Head of caudate nucleus (tissue), 42 donors: ENCODE measurements around the gene MED27.

Experiments used
- DNase-seq, 42 donors: peaks; one replicate each; pipeline versions ENCODE4 v3.0.0 to v3.0.0-alpha.2; 2020 to 2021; ENCODE audit warnings: mixed read lengths in 7 of 42
- intact Hi-C: fragments of 100-400 bp; cut with DNase I; formaldehyde crosslinking; loops from one replicate; pipeline ENCODE4 v1.15.0; 2022

The MED27 gene

DNA sequence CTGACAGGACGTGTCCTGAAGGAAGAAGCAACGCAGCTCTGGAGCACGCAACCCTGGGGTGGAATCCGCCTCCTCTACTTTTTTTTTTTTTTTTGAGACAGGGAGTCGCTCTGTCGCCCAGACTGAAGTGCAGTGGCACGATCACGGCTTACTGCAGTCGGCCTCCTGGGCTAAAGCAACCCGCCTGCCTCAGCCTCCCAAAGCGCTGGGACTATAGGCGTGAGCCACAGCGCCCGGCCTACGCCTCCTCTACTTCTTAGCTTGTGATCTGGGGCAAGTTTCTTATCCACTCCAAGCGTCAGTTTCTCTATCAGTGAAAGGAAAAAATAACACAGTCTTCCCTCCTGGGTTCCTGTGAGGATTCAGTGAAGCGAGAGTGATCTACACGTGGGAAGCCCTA is 243.6 kb downstream of the MED27 start:
- no peak for DNase-seq
- intact Hi-C loops: no loop called here

DNA sequence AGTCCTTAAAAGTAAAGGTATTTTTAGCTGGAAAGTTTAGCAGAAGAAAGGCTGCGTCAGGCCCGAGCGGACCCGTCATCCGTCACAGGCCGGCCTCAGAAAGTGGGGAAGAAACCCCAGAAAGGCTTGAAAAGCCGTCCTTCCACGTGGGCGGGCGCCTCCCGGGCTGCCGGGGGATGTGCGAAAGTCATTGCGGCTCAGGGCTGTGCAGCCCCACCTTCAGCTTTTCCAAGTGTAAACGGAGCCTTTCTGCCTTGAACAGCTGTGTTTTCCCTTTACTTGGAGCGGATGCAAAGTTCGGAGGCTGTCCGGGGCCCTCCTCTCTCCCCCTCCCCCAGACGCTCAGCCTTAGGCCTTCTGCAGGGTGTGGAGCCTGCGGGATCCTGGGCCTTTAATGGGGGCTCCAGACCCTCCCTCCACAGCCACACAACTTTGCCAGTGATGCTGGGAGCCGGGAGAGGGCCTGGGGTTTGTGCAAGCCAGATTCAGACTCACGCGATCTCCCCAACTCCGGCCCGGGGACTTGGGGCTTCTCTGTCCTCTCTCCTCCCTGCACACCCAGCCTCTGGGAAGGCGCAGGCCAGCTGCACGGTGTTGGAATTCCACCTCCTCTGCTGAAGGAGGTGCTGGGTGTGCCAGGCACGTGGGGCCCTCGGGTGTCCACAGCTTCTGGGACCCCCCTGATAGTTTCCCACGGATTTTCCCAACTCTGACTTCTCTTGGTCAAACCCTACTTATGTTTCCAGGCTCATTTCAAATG is 244.3 kb downstream of the MED27 start:
- peak in 1 of 42 donors; percentile 20 for DNase-seq
- intact Hi-C loops: no loop called here

DNA sequence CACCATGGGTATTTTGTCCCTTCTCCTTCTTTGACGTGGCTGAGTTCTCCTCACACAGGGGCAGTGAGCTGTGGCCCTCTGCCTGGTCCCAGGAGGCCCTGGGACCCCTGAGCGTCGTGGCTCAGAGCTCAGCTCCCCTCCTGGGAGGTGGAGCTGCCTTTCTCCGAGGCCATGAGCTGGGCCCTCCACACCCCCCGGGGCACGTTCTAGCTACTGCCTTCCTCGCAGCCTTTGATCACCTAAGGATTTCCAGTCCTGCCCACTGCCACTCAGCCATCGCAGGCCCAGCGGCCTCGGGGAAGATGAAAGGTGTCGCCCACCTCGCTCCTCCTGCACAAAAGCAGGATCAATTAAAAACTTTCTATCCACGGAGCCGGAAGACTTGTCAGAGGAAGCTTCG is 244.9 kb downstream of the MED27 start:
- no peak for DNase-seq

DNA sequence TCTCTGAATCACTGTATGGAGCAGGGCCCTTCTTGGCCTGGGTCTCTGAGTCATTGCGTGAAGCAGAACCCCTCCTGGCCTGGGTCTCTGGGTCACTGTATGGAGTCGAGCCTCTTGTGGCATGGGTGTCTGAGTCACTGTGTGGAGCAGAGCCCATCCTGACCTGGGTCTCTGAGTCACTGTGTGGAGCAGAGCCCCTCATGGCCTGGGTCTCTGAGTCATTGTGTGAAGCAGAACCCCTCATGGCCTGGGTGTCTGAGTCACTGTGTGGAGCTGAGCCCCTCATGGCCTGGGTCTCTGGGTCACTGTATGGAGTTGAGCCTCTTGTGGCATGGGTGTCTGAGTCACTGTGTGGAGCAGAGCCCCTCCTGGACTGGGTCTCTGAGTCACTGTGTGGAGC is 245.8 kb downstream of the MED27 start:
- DNase-seq: no peak
- intact Hi-C loops: no loop called here

More for the DNA sequence above, 244.9 kb downstream of the MED27 start:
- intact Hi-C loops: no loop called here

DNA sequence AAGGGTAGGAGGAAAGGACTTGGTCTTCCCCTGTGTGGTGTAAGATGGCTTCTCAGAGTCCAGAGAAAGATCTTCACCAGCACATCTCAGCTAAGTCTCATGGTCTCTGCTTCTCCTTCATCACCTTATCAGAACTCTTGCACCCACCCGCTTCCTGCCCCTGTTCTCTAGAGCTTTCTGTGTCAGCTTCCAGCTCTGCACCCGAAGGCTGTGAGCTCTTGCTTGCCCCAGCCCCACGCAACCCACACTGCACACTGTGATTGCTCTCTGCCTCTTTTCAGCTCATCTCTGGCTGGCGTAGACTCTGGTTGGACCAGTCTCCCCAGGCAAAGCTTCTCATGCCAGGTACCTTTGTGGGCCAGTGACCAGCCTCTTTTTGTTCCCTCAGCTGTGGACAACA is 246.6 kb downstream of the MED27 start:
- intact Hi-C loops: no loop called here
- peak in 2 of 42 donors; percentile 50 to 54 for DNase-seq

DNA sequence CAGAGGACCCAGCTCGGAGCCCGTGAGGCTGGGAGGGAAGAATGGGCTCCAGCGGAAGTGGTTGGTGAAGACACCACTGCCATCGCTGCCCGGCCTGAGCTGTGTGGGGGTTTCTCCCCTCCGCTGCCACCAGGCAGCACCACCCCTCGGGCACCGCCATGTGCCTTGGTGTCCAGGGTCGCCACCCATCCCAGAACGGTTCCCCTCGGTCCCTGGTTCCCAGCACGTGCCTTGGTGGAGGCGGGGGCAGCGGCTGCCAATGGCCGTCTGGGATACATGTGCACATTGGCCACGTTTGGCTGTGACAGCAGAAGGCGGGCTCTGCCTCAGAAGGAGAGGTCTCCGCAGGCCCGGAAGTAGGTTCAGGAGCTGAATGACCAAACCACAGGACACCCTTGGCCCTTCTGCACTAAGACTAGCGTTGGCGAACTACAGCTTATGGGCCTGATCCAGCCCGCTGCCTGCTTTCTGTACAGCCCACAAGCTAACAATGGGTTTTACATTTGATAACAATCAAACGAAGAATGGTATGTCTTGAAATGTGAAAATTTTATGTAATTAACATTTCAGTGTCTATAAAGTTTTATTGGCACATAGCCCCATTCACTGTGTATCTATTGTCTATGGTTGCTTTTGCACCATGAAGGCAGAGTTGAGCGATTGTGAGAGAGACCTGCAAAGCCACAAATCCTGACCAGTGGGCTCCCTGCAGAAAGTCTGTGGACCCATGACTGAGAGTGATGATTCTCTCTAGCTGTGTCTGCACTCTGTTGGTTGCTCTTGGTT is 248.1 kb downstream of the MED27 start:
- intact Hi-C loops: no loop called here
- no peak for DNase-seq

DNA sequence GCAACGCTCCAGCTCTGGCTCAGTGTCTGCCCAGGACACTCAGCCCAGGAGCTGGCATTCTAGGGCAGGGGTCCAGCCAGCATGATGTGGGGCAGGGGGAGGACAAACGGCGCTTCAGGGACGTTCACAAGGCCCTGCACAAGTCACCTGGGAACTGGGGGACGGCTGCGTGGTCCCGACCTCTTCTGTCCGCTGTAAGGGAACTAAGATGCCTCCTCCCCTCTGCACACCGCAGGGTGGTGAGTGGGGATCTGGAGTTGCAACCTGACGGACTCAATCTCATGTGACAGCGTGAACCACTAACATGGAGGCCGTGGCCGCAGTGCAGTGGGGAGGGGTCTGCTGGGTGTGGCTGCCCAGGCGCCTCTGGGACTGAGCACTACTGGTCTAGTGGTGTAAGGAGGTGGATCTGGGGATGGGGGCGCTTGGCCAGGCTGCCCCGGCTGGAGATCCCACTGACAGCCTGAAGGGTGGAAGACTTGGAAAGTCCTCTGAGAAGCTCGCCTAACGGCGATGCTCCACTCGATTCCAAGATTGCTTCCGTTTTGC is 251.8 kb downstream of the MED27 start:
- intact Hi-C loops: no loop called here
- no peak for DNase-seq

DNA sequence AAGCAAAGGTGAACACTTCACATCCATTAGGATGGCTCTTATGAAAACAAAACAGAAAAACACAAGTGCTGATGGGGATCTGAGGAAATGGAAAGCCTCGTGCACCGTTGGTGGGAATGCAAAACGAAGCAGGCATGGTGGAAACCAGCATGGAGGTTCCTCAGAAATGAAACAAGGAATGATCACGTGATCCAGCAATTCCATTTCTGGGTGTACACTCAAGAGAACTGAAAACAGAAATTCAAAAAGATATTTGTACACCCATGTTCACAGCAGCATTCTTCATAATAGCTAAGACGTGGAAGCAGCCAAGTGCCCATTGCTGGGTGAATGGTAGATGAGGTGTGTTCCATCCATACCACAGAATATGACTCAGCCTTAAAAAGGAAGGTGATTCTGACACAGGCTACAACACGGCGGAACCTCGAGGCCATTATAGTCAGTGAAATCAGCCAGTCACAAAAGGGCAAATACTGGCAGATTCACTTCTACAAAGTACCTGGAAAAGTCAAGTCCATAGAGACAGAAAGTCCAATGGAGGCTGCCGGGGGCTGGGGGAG is 252.6 kb downstream of the MED27 start:
- DNase-seq: no peak
- intact Hi-C loops: no loop called here

DNA sequence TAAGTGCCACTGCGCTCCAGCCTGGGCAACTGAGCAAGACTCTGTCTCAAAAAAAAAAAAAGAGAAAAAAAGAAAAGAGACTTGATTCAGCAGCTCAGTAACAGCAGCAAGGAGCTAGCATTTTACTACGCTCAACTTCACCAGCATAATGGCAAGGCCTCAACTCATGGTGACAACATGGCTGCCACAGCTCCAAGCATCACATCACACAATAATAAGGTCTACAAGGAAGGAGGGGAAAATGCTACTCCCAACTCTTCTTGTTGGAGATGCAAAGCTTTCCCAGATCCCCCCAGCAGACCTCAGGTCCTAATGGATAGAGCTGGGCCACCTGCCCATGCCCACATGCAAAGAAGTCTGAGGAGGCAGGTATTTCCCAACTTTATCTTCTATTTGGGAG is 253.6 kb downstream of the MED27 start:
- intact Hi-C loops: no loop called here
- no peak for DNase-seq

DNA sequence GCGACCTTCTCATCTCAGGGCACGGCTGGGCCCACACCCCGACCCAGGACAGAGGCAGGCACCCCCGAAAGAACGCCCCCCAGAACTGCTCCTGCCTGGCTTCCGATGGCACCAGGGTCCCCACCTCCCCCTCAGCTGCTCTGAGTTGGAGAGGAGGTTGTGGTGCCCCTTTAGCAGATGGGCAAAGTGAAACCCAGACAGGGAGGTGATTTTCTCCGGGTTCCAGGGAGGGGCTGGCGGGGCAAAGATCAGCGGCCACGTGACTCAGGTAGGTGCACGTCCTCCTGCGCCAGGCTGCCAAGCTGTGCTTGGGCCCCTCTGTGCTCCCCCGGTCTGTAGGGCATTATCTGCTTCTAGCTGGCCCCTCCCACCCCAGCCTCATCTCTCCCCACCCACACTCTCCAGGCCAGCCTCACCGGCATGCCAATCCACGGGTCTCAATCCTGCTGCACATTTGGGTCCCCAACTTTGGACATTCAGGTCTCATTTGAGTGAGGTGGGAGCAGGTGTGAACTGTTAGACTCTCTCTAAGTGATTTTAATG is 254.6 kb downstream of the MED27 start:
- no peak for DNase-seq

DNA sequence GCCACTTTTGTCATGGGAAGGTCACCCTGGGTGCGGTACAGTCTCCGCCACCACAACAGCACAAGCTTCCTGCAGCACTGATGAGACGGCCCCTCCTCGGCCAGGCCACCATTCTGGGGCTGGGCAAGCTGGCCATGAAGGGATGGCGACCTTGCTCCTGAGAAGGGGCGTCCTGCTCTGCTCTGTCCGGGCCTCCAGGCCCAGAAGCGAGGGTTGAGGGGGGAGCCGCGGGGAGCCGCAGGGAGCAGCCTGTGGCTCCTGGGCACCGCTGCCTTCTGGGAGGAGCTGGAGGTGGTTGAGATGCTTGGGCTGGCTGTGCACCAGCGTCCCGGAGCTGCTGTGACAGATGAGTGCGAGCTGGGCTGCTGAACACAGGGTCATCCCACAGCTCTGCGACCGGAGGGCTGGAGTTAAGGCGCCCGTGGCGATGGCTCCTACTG is 255.5 kb downstream of the MED27 start:
- DNase-seq: no peak
- intact Hi-C loops: no loop called here

More for the DNA sequence above, 254.6 kb downstream of the MED27 start:
- intact Hi-C loops: no loop called here

DNA sequence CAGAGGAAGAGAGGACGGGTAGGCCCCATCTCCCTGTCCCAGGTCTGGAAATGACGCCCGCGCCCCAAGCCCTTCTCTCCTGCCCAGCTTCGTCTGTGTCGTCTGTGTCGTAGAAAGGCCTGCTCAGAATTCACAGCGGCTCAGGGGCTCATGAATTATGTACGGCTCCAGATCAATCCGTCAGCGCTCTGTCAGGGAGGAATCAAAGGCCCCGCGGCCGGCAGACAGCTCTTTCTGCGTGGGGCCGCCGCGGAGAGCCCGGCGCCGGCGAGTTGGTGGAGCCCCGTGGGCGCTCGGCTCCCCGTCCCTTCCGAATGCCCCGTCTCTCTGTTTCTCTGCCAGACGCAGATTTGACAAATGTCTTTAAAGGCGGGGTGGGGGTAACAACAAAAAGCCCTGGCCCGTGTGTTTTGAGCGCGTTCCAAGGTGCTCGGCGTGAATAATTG is 255.9 kb downstream of the MED27 start:
- intact Hi-C loops: no loop called here
- no peak for DNase-seq

DNA sequence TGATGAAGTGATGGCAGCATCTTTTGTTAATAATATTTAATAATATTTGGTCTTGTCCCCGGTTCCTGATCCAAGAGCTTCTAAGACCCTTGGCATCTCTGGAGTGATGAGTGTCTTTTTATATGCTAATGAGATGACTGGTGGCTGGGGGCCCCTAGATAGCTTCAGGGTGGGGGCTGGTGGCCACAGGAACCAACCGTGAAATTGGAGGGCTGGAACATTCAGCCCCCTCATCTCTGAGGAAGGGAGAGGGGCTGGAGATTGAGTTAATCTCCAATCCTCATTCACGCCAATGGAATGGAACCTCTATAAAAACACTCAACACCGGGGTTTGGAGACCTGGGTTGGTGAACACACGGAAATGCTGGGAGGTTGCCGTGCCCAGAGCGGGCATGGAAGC is 261.6 kb downstream of the MED27 start:
- intact Hi-C loops: no loop called here
- DNase-seq: no peak

DNA sequence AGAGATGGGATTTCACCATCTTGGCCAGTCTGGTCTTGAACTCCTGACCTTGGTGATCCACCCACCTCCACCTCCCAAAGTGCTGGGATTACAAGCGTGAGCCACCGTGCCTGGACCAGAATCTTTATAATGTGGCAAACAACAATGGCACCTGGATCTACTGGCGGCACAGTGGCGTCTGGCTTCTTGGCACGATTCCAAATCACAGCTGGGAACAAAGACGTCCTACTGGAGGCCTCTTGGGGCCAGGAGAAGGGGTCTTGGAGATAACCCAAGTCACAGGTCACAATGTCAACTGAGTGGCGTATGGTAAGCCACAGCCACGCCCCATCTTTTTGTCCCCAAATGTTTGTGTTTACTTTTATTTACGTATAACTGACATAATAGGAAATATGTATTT is 262.0 kb downstream of the MED27 start:
- intact Hi-C loops: no loop called here
- DNase-seq: no peak

DNA sequence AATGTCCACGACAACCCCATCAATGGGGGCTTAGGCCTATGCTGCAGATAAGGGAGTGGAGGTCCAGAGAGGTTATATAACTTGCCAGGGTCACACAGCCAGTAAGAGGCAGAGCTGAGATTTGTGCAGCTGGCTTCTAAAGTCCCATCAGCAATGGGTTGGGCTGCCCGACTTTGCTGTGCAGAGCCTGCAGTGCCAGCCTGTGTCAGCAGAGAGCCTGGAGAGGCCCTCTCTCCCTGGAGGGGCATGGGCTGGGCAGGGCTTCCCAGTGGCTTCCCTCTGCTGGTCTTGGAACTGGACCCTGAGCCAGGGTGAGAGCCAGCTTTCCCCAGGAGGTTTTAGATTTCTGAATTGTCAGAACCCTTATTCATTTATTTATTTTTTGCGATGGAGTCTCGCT is 262.6 kb downstream of the MED27 start:
- intact Hi-C loops: no loop called here
- no peak for DNase-seq

DNA sequence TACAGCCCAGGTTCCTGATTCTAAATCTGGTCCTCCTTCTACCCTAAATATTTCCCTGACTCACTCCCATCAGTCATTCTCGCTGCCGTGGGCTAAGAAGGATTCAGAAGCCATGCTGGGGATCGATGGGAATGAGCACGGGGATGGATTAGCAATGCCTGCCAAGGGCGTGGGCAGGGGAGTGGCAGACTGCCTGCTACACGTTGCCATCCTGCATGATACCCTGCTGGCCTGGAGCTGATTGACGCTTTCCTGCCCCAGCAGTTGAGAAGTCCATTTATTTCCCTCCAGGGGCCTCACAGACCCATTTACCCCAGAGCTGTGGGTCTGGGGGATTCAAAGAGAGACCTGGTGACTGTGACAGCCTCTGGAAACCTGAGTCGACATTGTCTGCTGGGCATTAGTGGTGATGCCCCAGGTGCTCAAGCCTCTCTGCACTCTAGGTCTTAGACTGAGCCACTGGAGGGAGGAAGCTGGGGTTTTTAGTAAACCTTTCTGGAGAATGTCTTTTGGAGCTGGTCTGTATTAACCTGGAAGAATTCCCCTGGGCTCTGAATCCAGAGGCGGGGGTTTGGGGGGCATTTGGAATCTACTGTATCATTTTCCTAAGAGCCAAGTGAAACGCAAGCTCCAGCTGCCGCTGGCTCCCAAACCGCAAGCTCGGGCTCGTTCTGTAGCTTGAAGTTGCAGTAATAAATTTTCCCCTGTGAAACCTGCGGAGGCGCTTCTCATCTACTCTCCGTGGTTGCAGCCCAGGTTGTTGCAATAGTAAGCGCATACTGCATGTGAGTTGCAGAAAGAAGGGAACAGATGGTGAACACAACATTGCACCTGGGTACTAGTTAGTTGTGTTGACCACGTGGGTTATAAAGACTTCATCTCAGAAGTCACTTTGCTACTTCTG is 263.4 kb downstream of the MED27 start:
- intact Hi-C loops: no loop called here

DNA sequence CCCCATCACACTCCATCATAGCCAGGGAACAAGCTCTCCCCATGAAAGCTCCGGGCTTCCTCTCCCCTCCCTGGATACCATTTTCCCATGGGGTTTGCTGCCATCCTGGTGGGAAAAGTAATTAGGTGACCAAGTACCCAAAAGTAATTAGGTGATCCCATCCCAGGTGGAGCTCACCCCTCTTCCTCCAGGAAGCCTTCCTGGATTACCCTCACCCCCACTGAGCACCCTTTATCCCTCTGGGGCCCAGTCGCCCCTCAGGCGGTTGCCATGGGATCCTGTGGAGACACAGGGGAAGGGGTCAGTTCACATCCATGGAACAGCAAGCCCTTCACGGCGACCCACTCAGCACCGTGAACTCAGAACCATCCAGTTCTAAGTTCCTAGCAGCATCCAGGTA is 265.0 kb downstream of the MED27 start:
- DNase-seq: no peak
- intact Hi-C loops: no loop called here

More for the DNA sequence above, 263.4 kb downstream of the MED27 start:
- peak in 33 of 42 donors; percentile 13 to 78 (median 42) for DNase-seq

DNA sequence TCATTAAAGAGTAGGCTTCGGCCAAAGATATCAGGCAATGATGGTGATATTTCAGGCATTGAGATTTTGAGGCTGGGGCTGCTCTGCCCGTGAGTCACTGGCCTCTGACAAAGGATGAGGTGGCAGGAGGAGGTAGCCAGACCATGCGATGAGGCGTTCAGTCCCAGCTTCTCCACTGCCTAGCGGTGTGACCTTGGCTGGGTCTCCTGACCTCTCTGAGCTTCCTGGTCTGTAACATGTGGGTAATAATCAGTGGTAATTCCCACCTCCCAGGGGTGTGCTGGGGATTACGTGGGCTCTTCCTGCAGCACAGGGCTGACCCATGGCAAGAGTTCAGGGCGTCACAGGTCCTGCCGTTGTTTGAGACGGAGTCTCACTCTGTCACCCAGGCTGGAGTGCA is 266.6 kb downstream of the MED27 start:
- intact Hi-C loops: no loop called here
- DNase-seq: no peak
